ENCODE data around the gene CA6.

CA6 gene

DNA sequence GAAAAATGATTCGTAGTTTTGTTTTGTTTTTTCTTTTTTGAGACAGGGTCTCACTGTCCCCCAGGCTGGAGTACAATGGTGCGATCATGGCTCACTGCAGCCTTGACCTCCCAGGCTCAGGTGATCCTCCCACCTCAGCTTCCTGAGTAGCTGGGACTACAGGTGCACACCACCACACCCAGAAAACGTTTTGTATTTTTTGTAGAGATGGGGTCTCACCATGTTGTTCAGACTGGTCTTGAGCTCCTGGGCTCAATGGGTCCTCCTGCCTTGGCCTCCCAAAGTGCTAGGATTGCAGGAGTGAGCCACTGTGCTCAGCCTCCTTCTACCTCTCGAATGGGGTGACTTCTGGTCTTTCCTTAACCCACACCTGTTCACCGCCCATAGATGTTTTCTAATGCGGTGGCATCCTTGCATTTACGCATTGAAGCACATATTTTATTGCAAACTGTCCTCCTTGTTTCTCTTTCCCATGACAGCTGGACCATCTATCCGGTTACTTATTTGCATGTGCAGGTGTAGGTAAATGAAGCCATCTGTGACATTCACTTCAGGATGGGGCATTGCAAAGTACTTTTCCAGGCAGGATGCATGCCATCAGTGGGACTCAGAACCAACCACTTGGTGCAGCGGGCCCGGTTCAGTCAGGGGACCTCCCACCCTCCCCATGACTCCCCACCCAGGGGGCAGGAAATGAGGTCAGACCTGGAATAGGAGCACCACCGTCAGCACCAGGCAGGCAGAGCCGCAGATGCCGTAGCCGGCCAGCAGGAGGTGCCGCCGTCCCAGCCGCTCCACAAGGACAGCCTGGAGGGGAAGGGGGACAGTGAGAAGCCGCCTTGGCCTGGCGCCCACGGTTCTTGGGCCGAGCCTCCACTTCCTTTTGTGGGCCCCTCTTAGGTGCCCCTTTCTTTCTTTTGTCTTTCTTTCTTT, 64.0 kb downstream of the CA6 start:
- TF ChIP-seq GATA3 (IDR thresholded peaks at IDR 0.05; ENCODE audit: low read depth, low read length) (no peak), GATA2 (IDR thresholded peaks at IDR 0.05; ENCODE audit: low read depth, low read length) (no peak)

DNA sequence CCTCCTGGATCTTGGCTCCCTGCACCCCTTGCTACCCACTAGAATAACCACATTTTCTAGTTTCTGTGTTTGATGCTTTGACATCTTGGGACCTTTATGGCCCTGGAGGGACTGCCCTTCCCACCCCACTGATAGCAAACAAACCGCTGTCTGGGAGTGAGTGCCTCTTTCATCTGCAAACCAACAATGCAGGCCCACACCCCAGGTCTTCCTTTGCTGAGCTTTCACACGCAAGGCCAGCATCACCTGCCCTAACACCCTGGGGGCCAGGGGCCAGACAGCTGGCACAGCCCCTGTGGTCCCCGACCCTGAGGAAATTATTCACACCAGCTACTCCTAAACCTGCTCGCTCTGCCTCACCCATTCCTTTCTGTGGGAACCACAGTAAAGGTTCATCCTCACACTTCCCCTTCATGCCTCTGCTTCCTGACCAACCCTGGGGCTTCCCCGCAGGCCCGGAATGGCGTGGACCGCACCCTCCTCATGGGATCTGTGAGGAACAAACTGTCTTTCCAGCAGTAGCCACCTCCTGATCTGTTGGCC, 65.2 kb downstream of the CA6 start:
- no peak for TF ChIP-seq GATA3 (IDR thresholded peaks at IDR 0.05; ENCODE audit: low read depth, low read length)

DNA sequence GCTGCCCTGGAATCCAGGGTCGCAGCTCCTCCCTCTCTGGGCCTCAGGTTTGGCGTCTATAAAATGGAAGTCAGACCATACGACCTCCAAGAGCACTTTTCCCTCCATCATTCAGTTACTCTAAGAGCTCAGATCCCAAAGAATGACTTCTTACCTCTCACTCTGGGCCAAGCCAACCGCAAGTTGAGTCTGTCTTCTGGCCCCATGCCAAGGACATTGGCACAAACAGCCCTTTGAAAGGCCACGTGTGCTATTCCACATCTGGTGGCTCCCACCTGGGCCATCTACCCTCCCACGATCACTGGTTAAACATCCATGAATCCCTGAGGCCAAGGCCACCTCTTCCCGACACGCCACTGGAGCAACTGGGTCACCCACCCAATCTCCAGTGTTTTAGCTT, 68.2 kb downstream of the CA6 start:
- TF ChIP-seq GATA2 (IDR thresholded peaks at IDR 0.05; ENCODE audit: low read depth, low read length) (no peak), GATA3 (IDR thresholded peaks at IDR 0.05; ENCODE audit: low read depth, low read length) (no peak)

DNA sequence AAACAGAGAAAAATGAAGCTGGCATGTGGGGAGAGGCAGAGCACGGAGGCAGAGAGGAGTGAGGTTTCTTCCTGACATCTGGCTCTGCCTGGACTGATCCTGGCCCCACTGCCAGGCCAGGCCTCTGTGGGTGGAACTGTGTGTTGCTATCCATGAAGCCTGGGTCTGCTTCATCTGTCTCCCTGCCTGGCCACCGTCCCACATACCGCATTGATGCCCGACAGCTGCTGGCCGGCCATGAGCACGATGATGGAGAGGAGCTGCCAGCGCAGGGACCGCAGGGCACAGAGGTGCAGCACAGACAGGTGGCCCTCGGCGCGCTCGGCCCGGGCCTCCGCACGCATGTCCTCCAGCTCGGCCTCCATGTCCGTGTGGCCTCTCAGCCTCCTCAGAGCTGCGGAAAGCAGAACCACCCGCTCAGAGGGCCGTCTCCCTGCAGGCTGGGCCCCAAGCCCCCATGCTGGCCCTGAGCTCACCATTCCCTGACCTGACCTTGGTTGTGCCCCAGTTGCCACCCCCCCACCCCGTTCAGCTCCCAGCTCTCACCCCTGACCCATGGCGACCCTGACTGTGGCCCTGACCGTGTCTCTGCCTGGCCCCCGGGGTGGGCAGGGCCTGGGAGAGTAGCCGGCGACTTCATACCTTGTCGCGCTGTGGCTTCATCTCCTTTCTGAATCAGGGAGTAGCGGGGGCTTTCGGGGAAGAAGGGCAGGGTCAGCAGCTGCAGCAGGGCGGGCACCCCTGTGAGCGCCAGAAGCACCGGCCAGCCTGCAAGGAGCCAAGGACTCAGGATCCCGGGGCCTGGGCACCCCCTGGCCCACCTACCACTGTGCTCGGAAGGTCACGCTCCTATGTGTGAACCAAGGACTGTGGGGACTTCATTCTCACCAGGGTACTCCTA, 69.1 kb downstream of the CA6 start:
- no peak for TF ChIP-seq GATA3 (IDR thresholded peaks at IDR 0.05; ENCODE audit: low read depth, low read length)

DNA sequence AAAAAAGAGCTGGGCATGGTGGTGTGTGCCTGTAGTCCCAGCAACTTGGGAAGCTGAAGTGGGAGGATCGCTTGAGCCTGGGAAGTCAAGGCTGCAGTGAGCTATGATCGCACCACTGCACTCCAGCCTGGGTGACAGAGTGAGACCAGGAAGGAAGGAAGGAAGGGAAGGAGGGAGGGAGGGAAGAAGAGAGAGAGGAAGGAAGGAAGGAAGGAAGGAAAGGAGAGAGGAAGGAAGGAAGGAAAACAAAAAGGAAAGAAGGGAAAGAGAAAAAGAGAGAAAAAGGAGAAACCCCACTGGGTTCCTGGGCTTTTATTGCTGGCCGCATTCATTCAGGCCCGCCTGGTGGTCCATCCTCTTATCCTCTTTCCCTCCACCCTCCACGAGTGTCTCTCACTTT, 70.8 kb downstream of the CA6 start:
- TF ChIP-seq GATA3 (IDR thresholded peaks at IDR 0.05; ENCODE audit: low read depth, low read length) (no peak), GATA2 (IDR thresholded peaks at IDR 0.05; ENCODE audit: low read depth, low read length) (no peak)

DNA sequence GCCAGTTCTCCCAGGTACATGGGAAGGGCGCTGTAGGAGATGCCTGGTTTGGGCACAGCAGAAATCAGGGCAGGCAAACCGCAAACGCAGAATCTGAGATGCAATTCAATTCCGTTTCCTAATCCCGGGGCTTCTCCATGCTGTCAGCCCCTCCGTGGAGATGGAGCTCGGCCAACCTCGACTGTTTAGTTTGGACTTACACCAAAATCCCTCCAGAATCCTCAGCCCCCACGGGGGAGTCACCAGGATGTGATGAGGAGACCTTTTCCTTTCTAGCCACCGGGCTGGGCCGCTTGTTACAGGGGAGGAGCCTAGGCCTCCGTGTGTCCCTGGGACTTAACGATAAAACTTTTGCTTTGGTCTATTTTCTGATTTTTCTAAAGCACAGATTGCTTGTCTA, 72.7 kb downstream of the CA6 start:
- TF ChIP-seq GATA2 (IDR thresholded peaks at IDR 0.05; ENCODE audit: low read depth, low read length) (no peak), GATA3 (IDR thresholded peaks at IDR 0.05; ENCODE audit: low read depth, low read length) (no peak)

DNA sequence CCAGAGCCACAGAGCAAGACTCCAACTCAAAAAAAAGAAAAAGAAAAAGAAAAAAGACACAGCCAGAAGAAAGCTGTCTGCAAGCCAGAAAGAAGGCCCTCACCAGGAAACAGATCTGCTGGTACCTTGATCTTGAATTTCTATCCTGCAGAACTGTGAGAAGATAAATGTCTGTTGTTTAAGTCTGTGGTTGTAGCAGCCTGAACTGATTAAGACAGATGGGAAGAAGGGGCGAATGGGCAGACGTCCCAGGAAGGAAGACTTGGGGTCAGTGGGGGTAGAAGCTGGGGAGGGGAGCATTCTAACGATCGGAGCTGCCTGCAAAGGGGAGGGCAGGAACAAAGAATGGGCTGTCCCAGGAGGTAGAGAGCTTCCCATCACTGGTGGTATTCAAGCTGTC, 74.2 kb downstream of the CA6 start:
- no peak for TF ChIP-seq GATA2 (IDR thresholded peaks at IDR 0.05; ENCODE audit: low read depth, low read length)
- TF ChIP-seq GATA3 (IDR thresholded peaks at IDR 0.05; ENCODE audit: low read depth, low read length) = no peak

DNA sequence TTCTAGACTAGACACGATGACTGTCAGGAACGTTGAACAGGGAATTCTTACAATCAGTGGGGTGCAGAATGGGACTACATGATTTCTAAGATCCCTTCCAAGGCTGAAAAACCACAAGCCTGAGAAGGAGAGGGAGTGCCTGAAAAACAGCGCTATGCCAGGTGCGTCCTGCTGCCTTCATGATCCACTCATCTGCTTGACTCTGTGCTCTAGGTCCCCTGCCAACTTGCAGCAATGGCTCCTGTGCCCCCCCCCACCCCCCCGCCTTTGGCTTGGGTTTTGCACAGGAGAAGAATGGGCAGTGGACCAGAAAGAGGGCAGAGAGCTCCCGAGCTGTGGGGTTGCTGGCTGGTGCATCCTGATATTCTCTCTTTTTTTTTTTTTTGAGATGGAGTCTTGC, 74.6 kb downstream of the CA6 start:
- TF ChIP-seq GATA3 (IDR thresholded peaks at IDR 0.05; ENCODE audit: low read depth, low read length) (no peak), GATA2 (IDR thresholded peaks at IDR 0.05; ENCODE audit: low read depth, low read length) (no peak)

DNA sequence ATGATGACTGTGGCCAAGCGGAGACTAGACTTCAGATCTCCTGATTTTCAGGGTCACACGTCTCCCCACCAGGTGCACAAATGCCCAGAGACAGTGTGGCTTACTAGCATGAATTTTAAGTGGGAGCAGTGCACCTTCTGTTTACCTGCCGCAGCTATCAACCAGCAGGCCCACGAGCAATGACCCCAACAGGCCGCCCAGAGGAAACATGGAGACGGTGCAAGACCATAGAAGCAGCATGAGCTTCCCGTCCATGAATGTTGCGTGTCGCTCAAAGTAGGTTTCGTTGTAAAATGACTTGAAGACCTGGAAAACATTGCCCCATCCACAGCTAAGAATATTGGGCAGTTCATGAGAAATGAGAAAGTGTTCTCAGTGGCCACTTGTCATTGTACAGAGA, 77.1 kb downstream of the CA6 start:
- no peak for TF ChIP-seq GATA3 (IDR thresholded peaks at IDR 0.05; ENCODE audit: low read depth, low read length)
- no peak for TF ChIP-seq GATA2 (IDR thresholded peaks at IDR 0.05; ENCODE audit: low read depth, low read length)

All from SH-SY5Y (cell line).